Uterus (tissue), 4 donors: Measurements from ENCODE around the gene ZC3H12D. TPM values are rescaled to one million over a fixed set of nuclear protein-coding genes. Genes with fewer than 3 reads are reported as not detected.

Experiments used
- DNase-seq, 2 donors: peaks; one replicate each; pipeline ENCODE4 v3.0.0-alpha.2; 2019 to 2020
- H3K27ac ChIP-seq, 2 donors: fragments of 200-600 bp; sonication (generic); 1 replicate in 1 of 2; 2 replicates in 1 of 2; pipeline ENCODE4 v1.5.1; 2016 to 2018
- H3K27me3 ChIP-seq, 2 donors: fragments of 200-600 bp; sonication (generic); one replicate each; pipeline ENCODE4 v1.5.1; 2018 to 2019; ENCODE audit warnings: control low read depth in 1 of 2
- H3K36me3 ChIP-seq, 2 donors: fragments of 200-600 bp; sonication (generic); one replicate each; pipeline ENCODE4 v1.5.1; 2019; ENCODE audit warnings: control low read depth in 1 of 2
- H3K4me1 ChIP-seq, 2 donors: fragments of 200-600 bp; sonication (generic); one replicate each; pipeline ENCODE4 v1.5.1; 2018 to 2019; ENCODE audit warnings: control low read depth in 1 of 2
- H3K4me3 ChIP-seq, 2 donors: fragments of 200-600 bp; sonication (generic); 1 replicate in 1 of 2; 2 replicates in 1 of 2; pipeline ENCODE4 v1.5.1; 2018 to 2019; ENCODE audit warnings: mild to moderate bottlenecking in 1 of 2
- H3K9me3 ChIP-seq, 2 donors: fragments of 200-600 bp; sonication (generic); one replicate each; pipeline ENCODE4 v1.5.1; 2019; ENCODE audit warnings: control low read depth in 1 of 2
- POLR2A ChIP-seq, 2 donors: fragments of 450-650 bp; IDR thresholded peaks; one replicate each; pipeline ENCODE4 v1.6.1; 2016; ENCODE audit warnings: antibody characterized with exemption in 2 of 2, mild to moderate bottlenecking in 1 of 2, moderate library complexity in 1 of 2
- intact Hi-C: fragments of 100-400 bp; cut with DNase I; formaldehyde crosslinking; loops from one replicate; pipeline ENCODE4 v1.15.1; 2023; ENCODE audit warnings: low total_unique reads
- total RNA-seq, 4 donors: library from RNA; depleted of rRNA in 3 of 4; stranded (reverse); fragments of >200 nt in 3 of 4; gene quantifications; one replicate each; pipeline versions ENCODE4 v1.1.0 to v1.2.4, GENCODE V29; 2014 to 2023
- TF ChIP-seq, protein P1 (sequence below), 4 experiments: fragments of 200-600 bp in 2 of 4; fragments of 450-650 bp in 2 of 4; sonication (generic) in 2 of 4; IDR thresholded peaks; one replicate each; pipeline ENCODE4 v1.5.1; 2016 to 2019; ENCODE audit warnings: antibody characterized with exemption in 4 of 4, mild to moderate bottlenecking in 2 of 4, moderate library complexity in 1 of 4
- donor health status: DM: yes; HTN: yes; CAD: no.

ZC3H12D gene
- total RNA-seq, 4 donors from 2014 or later: 0.26 to 1.7 (median 0.40) TPM; not detected in 1

DNA sequence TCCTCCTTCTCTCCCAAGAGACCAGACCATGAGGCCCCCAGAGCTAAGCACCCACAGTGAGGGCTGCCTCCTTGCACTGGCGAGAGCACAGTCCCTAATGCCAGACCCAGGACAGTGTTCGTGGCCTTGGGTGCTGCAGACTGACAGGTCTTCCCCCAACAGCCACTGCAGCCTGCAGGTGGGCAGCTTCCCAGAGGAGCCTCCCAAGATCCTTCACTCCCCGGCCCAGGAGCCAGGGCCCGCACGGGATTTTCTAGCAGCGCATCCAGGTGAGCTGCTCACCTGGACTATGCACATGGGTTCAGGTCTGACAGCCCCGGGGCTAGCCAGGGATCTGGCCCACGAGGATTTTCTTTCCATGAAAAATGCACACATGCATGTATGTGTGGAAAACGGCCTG is 43.1 kb downstream of the ZC3H12D start:
- intact Hi-C loops: no loop called here
- no peaks in the 10 kb centered on the region for H3K36me3 ChIP-seq
- H3K27ac ChIP-seq: no peak overlapping the region
- no peaks in the 10 kb centered on the region for H3K27me3 ChIP-seq
- no peaks in the 10 kb centered on the region for H3K9me3 ChIP-seq
- no peak for DNase-seq
- TF ChIP-seq, protein P1, sequence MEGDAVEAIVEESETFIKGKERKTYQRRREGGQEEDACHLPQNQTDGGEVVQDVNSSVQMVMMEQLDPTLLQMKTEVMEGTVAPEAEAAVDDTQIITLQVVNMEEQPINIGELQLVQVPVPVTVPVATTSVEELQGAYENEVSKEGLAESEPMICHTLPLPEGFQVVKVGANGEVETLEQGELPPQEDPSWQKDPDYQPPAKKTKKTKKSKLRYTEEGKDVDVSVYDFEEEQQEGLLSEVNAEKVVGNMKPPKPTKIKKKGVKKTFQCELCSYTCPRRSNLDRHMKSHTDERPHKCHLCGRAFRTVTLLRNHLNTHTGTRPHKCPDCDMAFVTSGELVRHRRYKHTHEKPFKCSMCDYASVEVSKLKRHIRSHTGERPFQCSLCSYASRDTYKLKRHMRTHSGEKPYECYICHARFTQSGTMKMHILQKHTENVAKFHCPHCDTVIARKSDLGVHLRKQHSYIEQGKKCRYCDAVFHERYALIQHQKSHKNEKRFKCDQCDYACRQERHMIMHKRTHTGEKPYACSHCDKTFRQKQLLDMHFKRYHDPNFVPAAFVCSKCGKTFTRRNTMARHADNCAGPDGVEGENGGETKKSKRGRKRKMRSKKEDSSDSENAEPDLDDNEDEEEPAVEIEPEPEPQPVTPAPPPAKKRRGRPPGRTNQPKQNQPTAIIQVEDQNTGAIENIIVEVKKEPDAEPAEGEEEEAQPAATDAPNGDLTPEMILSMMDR (IDR thresholded peaks at IDR 0.05): no peak
- no peak for TF ChIP-seq POLR2A (IDR thresholded peaks at IDR 0.05)
- no peak overlapping the region for H3K4me3 ChIP-seq
- H3K4me1 ChIP-seq: peaks cover 0 to 3% of the 10 kb centered on the region in 2 donors

DNA sequence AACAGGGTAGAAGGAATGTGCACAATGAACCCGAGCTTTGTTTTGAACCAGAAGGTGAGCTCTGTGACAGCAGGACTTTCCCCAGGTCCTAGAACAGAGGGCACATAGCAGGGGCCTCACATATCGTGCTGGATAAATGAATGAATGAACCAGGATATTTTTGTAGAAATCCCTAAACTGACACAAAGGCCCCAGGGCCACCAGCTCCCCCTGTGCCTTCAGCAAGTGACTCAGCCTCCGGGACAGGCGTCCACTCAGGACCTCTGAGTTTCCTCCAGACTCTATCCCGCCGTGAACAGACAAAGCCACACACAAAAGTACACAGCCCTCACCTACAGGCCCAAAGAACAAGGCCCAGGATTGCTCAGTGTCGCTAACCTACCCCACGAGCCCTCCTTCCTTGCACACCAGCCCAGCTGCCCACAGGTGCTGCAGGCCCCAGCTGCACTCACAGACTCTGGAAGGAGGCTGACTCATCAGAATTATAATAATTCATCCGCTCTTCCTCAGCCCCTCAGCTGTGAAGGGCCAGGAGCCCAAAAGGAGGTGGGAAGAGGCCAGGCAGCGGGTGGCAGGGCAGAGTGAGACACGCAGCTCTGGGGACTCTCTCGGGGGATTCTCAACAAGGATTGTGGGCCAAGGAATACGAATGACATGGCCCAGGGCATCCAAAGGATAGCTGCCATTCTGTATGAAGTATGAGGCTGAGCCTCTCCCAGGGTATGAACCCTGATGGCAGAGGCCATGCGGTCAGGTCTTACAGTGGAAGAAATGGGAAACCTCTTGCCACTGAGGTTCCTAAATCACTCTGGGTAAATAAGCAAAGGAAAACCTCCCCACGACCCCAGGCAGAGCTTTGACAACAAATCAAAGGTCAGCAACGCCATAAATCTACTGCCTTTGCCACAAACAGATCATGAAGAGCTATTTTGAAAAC is 43.8 kb downstream of the ZC3H12D start:
- peaks cover 0 to 3% of the 10 kb centered on the region in 2 donors for H3K4me1 ChIP-seq
- H3K27me3 ChIP-seq: no peaks in the 10 kb centered on the region
- H3K27ac ChIP-seq: no peak overlapping the region
- no peaks in the 10 kb centered on the region for H3K36me3 ChIP-seq
- intact Hi-C loops: no loop called here
- TF ChIP-seq POLR2A (IDR thresholded peaks at IDR 0.05): no peak
- TF ChIP-seq, protein P1 (IDR thresholded peaks at IDR 0.05): no peak
- no peak for DNase-seq
- no peak overlapping the region for H3K4me3 ChIP-seq
- no peaks in the 10 kb centered on the region for H3K9me3 ChIP-seq

DNA sequence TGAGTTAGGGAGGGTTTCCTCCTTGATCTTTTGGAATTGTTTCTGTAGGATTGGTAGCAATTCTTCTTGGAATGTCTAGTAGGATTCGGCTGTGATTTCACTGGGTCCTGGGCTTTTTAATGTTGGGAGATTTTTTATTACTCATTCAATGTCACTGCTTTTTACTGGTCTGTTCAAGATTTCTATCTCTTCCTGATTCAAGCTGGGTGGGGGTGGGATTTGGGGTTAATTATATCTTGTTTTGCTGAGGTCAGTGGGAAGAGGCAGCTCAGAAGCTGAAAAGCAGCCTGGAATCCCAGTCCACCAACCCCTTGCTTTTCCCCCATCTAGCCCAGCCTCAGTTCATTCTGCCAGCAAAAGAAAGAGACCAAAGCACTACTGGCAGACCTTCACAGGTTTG is 45.2 kb downstream of the ZC3H12D start:
- Histone ChIP-seq H3K27ac (no peak overlapping the region), H3K36me3 (no peaks in the 10 kb centered on the region), H3K27me3 (no peaks in the 10 kb centered on the region), H3K4me3 (no peak overlapping the region), H3K4me1 (peaks cover 0 to 3% of the 10 kb centered on the region in 2 donors), H3K9me3 (no peaks in the 10 kb centered on the region)
- no peak for TF ChIP-seq POLR2A (IDR thresholded peaks at IDR 0.05)
- TF ChIP-seq, protein P1 (IDR thresholded peaks at IDR 0.05): no peak
- intact Hi-C loops: no loop called here
- DNase-seq: no peak

DNA sequence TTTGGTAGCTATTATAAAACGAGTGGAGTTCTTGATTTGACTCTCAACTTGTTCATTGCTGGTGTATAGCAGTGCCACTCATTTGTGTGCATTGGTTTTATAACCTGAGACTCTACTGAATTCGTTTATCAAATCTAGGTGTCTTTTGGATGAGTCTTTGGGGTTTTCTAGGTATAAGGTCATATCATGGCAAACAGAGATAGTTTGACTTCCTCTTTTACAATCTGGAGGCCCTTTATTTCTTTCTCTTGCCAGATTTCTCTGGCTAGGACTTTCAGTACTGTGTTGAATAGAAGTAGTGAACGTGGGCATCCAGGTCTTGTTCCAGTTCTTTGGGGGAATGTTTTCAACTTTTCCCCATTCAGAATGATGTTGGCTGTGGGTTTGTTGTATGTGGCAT is 46.0 kb downstream of the ZC3H12D start:
- no peak for TF ChIP-seq POLR2A (IDR thresholded peaks at IDR 0.05)
- TF ChIP-seq, protein P1 (IDR thresholded peaks at IDR 0.05): no peak
- DNase-seq: no peak
- Histone ChIP-seq H3K9me3 (no peaks in the 10 kb centered on the region), H3K4me3 (no peak overlapping the region), H3K27ac (no peak overlapping the region), H3K27me3 (no peaks in the 10 kb centered on the region), H3K4me1 (peaks cover 0 to 3% of the 10 kb centered on the region in 2 donors), H3K36me3 (no peaks in the 10 kb centered on the region)
- intact Hi-C loops: no loop called here

DNA sequence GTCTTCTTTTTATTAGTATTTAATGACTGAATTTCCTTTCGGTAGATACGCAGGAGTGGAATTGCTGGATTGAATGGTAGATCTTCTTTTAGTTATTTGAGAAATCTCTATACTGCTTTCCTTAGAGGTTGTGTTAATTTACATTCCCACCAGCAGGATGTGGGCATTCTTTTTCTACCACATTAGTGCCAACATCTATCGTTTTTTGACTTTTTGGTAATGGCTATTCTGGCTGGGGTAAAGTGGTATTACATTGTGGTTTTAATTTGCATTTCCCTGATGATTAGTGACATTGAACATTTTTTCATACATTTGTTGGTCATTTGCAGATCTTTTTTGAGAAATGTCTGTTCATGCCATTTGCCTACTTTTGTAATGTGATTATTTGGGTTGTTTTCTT is 47.6 kb downstream of the ZC3H12D start:
- Histone ChIP-seq H3K36me3 (no peaks in the 10 kb centered on the region), H3K27ac (no peak overlapping the region), H3K4me3 (no peak overlapping the region), H3K9me3 (no peaks in the 10 kb centered on the region), H3K27me3 (no peaks in the 10 kb centered on the region), H3K4me1 (peaks cover 0 to 3% of the 10 kb centered on the region in 2 donors)
- no peak for DNase-seq
- intact Hi-C loops: no loop called here
- TF ChIP-seq, protein P1 (IDR thresholded peaks at IDR 0.05): no peak
- TF ChIP-seq POLR2A (IDR thresholded peaks at IDR 0.05): no peak
